ENCODE results near the gene HLA-DPB1. TPM values are rescaled to one million over a fixed set of nuclear protein-coding genes. Genes with fewer than 3 reads are reported as not detected.
A peak's percentile ranks its signal among the peaks of the same experiment; 100 is the strongest.

Gene HLA-DPB1
- total and polyA plus RNA-seq, 9 of the 15 experiments (the other 6 are each of a cell fraction or from before 2014, with no cell fraction given): 0.07 to 1.2 (median 0.51) TPM

- no peak overlapping the region for H3K4me3 ChIP-seq
- ChIA-PET CTCF (ENCODE audit: low intra/inter-chr PET ratio) (no interaction called here), POLR2A (interaction anchor here (0.6 to 1.3 kb wide), 7 partner anchors 9 to 449 kb away, joined by 3 to 5 read pairs (median 3); partner anchors contain the start of gene HLA-DPA1)
- no TSS peak for BruUV-seq (replicated peaks)
- ATAC-seq (peak; percentile 97), DNase-seq (ENCODE audit: extremely low read depth in 1 of 4, low spot score in 3 of 4) (peak; percentile 15 to 59 (median 55)), FAIRE-seq (peak; percentile 79)
- H3K4me1 ChIP-seq (replicated peaks in 1 of 2; ENCODE audit: control insufficient read depth in 2 of 2, insufficient read depth in 2 of 2, low read length in 2 of 2): peaks cover 0 to 3% of the 10 kb centered on the region in 2 experiments; a peak in 1 of 5 replicates
- WGBS (ENCODE audit: insufficient coverage, low coverage, missing lambda C conversion rate): 6% methylated on average over 1 of the region's 1 CpG
- no peak overlapping the region for H2AFZ ChIP-seq (ENCODE audit: low read depth, low read length)
- TF ChIP-seq ZNF740 (CRISPR knock-in tag; IDR thresholded peaks at IDR 0.05) (no peak), ZNF740 (tag; IDR thresholded peaks at IDR 0.05) (no peak), ZNF696 (CRISPR knock-in tag; conservative IDR thresholded peaks at IDR 0.05) (no peak), PHF8 (IDR thresholded peaks at IDR 0.05; ENCODE audit: borderline replicate concordance, low read length) (no peak), BRD9 (IDR thresholded peaks at IDR 0.05; ENCODE audit: low read depth, partially characterized antibody) (no peak), PHB2 (IDR thresholded peaks at IDR 0.05; ENCODE audit: low read depth) (no peak), ATF1 (CRISPR knock-in tag; IDR thresholded peaks at IDR 0.05) (no peak), ATF1 (tag; IDR thresholded peaks at IDR 0.05) (peak; percentile 78), PTTG1 (tag; IDR thresholded peaks at IDR 0.05; ENCODE audit: low read depth) (no peak), CREM (IDR thresholded peaks at IDR 0.05; ENCODE audit: low read depth) (peak; percentile 82), HSF4 (CRISPR knock-in tag; IDR thresholded peaks at IDR 0.05; ENCODE audit: borderline replicate concordance) (no peak), FOS (IDR thresholded peaks at IDR 0.05; ENCODE audit: extremely low read depth, insufficient read length) (peak; percentile 26), RFX5 (IDR thresholded peaks at IDR 0.05; ENCODE audit: low read depth, low read length) (peak; percentile 98), MITF (IDR thresholded peaks at IDR 0.05) (no peak), ATF3 (IDR thresholded peaks at IDR 0.05) (0 out of 2 replicates have a peak, but pooled peaks have one; percentile 17), ATF3 (CRISPR knock-in tag; conservative IDR thresholded peaks at IDR 0.05) (no peak)
- no peak overlapping the region for H3K4me2 ChIP-seq (ENCODE audit: insufficient read depth, low read length)
- peaks cover 11 to 40% of the 10 kb centered on the region in 2 experiments; a peak in 4 of 5 replicates for H3K27me3 ChIP-seq (ENCODE audit: control insufficient read depth in 2 of 2, insufficient read depth in 2 of 2, low read length in 2 of 2)
- H3K9ac ChIP-seq (ENCODE audit: insufficient read depth in 1 of 2, low read depth in 2 of 2, low read length in 2 of 2): no peak overlapping the region
- no peaks in the 10 kb centered on the region for H3K9me1 ChIP-seq (ENCODE audit: control insufficient read depth, insufficient read depth, low read length)
- no peaks in the 10 kb centered on the region for H3K79me2 ChIP-seq (ENCODE audit: control insufficient read depth, insufficient read depth, low read length)
- intact Hi-C loops (cut with micrococcal nuclease) (no loop called here), in situ Hi-C loops (cut with MboI) (no loop called here)
- H4K20me1 ChIP-seq (replicated peaks; ENCODE audit: control insufficient read depth, insufficient read depth, low read length): no peaks in the 10 kb centered on the region; the same call in 1 of the 2 replicates
- no peaks in the 10 kb centered on the region for H3K9me3 ChIP-seq (replicated peaks; ENCODE audit: control insufficient read depth, insufficient read depth, low read depth, low read length)
- H3K27ac ChIP-seq (ENCODE audit: extremely low read depth, low read depth, low read length): no peak overlapping the region
- H3K36me3 ChIP-seq (ENCODE audit: control insufficient read depth, insufficient read depth, low read length): no peaks in the 10 kb centered on the region
Measured at GRCh38 chr6:33112148-33112547, 36.4 kb downstream of the HLA-DPB1 start.

All from K562 (cell line).